Measurements from ENCODE around the gene TMPRSS9.

TMPRSS9 gene

DNA sequence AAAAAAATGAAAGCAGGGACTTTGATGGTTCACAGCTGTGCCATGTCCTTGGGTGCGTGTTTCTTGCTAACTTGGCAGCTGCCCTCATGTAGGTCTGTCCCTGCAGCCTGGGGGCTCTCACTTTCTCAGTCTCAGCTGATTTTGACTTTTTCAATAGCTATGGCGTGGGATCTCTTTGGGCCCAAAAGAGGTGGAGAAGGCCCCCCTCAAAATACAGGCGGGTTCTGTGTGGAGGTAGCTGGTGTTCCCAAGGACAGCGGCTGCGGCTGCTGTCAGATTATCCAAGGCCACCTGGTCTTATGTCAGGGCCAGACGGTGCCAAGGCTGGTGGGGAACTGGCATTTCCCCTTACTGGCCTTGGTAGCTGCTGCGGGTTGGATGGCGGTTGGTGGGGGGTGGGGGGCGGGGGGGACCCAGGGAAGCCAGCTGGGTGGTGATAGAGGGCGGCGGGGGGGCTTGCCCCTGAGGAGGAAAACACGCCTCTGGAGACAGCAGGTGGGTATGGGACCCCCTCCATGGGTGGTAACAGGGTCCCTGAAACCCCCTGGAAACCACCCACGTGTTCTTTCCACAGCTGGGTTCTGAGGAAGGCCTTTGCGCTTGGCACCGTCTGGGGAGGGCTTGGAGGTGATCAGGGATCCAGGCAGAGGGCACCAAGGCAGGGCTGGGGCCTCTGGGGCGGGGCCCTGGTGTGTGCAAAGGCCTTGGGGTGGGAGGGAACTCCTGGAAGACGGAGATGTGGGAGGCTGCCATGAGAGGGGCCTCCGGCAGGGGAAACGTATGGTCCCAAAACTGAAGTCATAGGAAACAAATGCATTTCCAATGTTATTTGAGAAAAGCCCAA, 63.2 kb downstream of the TMPRSS9 start:
- DNase-seq (ENCODE audit: low read depth): no peak

DNA sequence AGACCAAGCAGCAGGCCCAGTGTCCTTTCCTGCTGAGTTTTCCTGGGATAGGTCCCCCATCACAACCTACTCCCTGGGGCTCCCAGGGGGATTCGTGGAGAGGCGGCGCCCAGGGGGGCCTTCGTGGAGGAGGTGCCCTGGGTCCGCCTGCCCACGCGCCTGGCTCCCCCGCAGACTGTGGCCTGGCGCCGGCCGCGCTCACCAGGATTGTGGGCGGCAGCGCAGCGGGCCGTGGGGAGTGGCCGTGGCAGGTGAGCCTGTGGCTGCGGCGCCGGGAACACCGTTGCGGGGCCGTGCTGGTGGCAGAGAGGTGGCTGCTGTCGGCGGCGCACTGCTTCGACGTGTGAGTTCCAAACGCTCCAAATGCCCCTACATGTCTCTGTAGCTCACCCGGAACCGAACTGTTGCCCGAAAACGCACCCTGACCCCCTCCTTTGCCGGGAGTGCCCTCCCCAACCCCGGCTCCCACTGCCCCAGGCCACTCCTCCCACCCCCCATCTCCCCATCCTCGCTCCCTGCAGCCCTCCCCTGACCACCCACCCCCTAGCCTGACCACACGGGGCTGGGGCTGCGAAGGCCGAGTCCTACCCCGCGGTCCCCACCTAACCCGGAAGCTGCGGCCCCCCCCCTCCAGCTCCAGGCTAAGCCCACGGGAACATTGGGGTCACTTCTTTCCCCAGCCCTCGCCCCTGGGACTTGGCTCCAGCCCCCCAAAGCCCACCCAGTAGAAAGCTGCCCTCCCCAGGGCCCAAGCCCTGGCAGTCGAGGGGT, 64.0 kb downstream of the TMPRSS9 start:
- DNase-seq (ENCODE audit: low read depth): no peak

DNA sequence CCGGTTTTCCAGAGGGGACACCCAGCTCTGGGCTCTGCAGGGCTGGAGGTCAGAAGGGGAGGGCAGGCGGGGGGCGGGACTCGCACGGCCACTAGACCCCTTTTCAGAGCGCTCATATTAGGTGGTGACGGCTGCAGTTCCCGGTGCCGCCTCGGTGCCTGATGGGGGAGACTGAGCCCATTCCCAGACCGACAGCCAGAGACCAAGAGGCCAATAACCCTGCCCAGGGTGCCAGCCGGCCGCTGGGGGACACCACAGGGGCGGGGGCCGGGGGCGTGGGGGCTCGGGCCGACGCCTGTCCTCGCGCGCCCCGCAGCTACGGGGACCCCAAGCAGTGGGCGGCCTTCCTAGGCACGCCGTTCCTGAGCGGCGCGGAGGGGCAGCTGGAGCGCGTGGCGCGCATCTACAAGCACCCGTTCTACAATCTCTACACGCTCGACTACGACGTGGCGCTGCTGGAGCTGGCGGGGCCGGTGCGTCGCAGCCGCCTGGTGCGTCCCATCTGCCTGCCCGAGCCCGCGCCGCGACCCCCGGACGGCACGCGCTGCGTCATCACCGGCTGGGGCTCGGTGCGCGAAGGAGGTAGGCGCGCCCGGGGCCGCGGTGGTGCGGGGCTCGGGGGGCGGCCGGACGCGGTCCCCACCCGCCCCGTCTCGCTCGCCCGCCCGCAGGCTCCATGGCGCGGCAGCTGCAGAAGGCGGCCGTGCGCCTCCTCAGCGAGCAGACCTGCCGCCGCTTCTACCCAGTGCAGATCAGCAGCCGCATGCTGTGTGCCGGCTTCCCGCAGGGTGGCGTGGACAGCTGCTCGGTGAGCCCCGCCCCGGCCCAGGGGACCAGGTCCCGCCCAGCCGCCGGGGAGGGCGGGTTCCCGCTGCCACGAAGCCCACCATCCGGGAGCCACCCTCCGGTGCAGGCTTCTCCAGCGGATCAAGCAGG, 64.9 kb downstream of the TMPRSS9 start:
- no peak for DNase-seq (ENCODE audit: low read depth)

DNA sequence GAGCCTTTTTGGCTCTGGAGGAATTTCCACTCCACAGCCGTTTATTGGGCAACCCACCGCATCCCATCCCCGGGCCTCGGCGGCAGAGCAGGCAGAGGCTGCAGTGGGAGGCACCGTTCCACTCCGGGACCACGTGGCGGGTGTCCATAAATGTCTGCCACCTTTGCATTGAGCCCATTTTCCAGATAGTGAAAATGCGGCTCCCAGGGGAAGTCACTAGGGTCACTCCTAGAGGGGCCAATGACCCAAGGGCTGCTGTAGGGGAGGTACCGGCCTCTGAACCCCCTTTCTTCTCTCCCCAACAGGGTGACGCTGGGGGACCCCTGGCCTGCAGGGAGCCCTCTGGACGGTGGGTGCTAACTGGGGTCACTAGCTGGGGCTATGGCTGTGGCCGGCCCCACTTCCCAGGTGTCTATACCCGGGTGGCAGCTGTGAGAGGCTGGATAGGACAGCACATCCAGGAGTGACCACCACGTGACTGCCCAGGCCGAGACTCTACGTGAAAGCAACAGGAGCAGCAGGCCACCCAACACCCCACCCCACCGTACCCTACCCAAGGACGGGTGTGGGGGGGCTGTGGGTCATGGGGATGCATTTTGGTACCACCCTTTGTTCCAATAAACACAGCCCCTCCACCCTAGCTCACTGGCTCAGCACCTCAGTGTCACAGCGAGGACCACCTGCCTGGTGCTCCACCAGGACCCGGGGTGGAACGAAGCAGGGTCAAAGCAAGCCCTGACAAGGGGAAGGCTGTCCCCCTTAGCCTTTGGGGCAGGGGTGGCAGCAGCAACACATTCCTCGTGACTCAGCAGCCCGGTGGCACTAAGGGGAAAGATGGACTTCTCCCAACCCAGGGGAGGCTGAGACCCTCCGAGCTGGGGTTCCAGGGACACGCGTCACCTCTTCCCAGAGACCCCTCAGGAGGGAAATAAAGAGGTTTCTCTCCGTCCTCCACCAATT, 65.8 kb downstream of the TMPRSS9 start:
- DNase-seq (ENCODE audit: low read depth): no peak

DNA sequence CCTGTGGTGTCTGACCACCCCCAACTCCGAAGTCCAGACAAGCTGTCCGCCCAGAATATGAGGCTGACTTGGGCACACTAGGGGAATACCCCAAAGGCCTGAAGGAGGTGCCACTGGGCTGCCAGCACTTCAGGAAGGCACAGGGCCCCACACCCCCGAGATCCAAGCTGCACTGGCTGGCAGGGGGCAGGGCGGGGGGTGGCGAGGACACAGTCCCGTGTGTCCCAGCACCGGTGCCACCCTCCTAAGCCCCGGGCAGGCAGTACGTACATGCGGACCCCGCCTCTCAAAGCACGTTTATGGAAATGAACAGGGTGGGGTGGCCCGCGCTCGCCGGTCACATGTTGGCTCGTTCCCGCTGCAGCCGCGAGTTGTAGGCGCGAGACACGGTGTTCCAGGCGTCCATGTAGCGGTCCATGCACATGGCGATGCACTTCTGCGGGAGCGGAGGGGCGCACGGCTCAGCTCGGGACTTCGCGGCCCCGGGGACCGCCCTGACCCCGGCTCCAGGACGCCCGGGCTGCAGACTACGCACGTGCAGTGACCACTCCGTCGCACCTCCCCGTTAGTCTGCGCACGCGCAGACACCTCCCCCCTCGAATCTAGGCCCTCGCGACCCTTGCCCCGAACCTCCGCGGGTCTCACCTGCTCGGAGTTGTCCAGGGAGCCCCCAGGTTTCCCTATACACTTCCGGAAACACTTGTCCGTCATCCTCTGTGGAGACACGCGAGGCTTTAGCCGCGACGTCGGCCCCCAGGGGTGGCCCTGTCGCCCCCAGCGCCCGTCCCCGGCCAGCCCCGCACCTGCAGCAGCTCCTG, 66.8 kb downstream of the TMPRSS9 start:
- DNase-seq (ENCODE audit: low read depth): peak; percentile 16

DNA sequence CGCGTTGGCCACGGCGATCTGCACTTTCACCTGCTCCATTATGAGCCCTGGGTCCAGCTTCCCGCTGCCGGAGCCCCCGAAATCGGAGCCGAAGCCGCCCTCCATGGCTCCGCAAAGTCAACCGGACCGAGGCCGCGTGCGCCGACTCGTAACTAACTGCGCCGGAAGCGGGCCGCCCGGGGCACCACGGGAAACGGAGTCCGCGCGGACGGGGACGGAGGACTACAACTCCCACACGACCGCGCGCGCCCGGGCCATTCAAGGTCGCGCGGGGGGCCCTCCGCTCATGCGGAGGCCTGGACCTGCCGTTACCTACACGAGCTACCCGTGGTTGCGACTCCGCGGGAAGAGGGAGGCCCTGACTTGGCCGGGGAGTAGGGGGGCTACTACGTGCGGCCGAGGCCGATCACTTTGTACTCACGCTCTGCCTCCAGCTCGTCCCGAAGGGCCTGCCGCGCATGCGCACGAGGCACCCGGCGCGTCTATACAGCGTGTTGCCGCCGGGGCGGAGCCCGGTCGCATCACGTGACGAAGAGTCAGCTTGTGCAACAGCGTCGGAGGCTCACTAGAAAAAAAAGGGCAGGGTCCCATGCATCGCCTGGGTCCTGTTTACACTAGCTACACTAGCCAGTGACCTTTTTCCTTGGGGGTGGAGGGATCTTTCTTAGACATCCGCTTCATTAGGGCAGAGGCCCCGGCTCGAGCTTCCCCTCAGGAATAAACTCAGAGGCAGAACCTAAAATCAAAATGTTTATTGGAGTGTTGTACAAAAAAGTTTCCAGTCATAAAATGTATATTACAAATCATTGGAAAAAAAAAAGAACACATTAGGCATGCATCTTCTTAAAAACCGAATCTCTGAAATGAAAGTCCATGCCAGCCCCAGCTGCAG, 67.6 kb downstream of the TMPRSS9 start, which contains the start of gene TIMM13:
TIMM13 (minus strand) TSS at position 158 of the 892 bp plus-strand sequence; CDS start at position 105, 53 bp downstream.
- peak; percentile 91 for DNase-seq (ENCODE audit: low read depth)

DNA sequence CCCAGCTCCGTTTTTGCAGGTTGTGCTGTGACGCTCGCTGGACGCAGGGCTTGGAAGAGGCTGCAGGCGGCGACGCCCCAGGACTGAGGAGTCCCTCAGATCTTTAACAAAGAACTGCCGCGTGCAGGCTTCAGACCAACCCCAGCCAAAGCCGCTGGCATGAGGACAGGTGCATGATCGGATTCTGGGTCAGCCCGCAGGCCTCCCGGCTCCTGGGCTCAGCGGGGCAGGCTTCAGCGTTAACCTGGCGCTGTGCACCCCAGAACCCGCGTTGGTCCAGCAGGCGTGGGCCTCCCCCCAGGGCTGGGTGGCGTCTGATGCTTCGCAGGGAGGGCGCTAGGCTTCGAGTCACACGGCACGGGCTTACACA, 68.2 kb downstream of the TMPRSS9 start:
- no peak for DNase-seq (ENCODE audit: low read depth)

DNA sequence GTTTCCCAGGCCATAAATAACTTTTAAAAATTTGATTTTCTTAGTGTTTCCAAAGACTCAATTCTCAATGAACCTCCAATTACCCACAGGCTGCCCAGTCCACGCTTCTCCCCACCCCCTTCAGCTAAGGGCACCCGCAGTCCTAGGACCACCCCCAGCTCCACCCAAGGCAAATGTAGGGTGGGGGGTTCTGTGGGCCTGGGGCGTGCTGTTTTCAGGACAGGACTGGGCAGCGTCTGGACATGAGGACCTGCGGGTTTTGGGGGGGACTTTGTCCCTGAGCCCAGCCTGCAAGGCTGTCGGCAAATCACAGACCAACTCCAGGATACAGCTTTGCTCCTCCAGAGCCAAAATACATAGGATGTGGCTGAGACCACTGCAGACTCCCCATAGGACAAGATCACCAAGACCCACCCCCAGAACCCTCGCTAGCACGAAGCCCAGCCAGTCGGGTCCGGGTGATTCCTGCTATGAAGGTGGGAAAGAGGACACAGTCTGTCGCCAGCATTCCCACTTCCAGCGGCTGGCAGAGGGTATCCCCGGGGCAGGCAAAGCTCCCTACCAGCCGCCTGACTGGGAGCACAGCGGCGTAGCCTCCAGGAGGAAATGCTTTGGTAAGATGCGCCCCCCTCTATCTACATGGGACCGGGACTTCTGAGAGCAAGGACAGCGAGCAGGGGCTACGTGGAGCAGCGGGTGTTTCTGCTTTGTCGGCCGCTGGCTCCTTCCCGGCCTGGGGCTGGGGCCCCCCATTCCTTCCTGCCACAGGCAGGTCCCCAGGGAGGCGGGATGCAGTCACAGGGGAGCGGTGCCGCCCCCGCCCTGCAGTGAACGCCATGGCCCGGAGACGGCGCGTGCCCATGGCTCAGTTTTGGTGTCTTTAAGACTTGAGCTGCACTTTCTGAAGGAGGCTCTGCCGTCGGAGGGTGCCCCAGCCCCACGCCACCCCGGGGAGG, 69.0 kb downstream of the TMPRSS9 start:
- no peak for DNase-seq (ENCODE audit: low read depth)

DNA sequence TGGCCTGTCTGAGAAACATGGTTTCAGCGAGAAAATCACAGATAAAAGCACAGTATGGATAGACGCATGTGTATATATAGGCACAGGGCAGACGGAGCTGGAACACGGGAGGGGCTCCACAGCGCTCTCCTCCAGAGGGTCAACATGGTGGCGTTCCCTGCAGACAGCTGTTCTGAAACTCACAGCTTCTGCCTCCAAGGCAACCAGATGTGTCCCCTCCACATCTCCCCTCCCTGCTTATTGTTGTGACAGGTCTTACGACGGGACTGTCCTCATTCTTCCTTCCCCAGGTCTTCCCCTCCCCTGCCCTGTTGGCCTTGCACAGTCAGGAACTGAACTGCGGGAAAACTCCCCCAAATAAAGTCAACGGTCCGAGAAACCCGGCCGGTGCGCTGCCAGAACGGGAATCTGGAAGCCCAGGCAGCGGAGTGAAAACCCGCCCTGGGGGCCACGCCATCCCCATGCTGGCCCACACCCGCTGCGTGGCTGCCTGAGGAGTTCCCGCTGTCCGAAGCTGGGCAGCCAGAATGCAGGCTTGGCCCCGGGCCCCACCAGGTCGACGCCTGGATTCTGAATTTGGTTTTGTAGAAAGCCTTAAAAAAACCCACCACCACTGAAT, 70.0 kb downstream of the TMPRSS9 start:
- no peak for DNase-seq (ENCODE audit: low read depth)

DNA sequence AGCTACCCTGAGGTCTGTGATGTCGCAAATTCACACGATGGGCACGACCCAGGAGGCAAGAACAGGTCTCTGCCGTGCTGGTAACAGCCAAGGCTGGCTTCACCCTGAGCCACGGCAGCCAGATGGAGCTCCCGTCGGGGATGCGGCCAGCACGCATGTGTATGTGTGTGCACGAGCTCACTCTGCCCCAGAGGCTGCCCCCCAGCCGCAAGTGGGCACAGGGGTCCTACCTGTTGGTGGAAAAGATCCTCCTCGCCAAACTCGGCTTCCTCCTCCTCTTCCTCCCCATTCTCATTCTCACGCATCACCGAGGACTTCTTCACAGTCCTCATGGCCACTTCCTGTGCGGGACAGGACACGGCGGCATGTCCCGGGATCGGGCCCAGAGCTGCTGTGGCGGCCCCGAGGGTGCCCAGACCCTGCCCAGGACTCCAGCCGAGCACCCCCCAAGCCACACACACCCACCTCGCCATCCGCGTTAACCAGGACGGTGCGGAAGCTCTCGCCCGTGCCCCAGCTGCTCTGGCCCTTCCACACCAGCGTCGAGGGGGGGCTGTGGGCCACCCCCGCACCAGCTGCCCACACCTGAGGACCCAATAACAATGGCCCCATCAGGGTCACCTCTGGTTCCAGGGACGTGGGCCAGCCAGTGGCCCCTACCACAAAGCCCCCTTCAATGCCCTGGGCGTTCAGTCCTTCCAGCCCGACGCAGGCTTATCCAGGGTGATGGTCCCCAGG, 71.4 kb downstream of the TMPRSS9 start:
- no peak for DNase-seq (ENCODE audit: low read depth)

DNA sequence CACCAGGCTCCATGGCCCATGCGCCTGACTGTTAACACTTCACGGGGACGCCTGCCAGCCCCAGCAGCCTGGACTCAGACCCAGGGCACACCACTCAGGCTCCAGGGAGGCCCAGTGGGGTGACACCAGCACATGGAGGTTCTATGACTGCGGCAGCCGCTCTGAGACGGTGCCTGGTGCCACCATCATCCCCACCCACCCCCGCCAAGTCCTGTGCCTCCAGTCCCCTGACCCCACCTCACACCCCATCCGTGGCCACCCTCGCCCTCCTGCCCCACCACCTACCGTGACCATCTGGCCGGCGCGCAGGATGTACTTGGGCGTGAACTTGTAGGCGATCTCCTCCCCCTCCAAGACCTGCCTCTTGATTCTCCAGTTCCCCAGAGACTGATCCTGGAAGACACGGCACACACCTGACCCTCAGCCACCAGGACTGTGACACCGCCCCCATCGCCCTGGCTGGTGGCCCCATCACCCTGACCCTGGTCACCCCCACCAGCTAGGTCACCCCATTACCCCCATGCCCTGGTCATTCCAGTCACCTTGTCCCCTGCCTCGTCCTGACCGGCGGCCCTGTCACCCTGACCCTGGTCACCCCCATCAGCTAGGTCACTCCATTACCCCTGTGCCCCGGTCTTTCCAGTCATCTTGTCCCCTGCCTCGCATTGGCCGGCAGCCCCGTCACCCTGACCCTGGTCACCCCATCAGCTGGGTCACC, 72.2 kb downstream of the TMPRSS9 start:
- no peak for DNase-seq (ENCODE audit: low read depth)

DNA sequence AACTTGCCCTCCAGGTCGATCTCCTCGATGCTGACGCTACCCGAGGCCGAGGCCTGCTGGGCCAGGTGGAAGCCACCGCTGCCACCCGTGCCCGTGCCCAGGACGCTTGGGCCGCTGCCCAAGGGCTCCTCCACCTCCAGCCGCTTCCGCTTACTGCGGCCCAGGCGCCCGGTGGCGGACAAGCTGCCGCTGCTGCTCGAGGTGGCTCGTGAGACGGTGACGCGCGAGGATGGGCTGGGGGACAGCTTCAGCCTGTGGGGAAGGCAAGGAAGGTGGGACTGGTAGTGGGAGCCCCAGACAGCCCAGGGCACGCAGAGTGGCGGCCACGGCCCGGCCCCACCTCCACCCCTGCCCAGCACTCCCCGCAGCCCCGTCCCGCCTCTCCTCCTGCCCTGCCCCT, 73.8 kb downstream of the TMPRSS9 start:
- DNase-seq (ENCODE audit: low read depth): no peak

DNA sequence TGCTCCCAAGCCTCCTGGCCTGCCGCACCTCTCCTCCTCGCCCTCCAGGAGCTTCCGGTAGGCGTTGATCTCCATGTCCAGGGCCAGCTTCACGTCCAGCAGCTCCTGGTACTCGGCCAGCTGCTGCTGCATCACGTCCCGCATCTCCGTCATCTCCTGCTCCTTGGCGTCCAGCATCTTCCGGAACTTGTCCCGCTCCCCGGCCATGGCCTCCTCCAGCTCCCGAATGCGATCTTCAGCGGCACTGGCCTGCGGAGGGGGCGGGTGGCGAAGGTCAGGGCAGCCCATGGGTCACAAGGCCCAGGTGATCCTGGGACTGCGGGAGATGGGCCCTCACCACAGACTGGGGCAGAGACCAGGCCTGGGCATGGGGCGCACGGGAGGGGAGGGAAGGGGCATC, 74.2 kb downstream of the TMPRSS9 start:
- DNase-seq (ENCODE audit: low read depth): no peak

DNA sequence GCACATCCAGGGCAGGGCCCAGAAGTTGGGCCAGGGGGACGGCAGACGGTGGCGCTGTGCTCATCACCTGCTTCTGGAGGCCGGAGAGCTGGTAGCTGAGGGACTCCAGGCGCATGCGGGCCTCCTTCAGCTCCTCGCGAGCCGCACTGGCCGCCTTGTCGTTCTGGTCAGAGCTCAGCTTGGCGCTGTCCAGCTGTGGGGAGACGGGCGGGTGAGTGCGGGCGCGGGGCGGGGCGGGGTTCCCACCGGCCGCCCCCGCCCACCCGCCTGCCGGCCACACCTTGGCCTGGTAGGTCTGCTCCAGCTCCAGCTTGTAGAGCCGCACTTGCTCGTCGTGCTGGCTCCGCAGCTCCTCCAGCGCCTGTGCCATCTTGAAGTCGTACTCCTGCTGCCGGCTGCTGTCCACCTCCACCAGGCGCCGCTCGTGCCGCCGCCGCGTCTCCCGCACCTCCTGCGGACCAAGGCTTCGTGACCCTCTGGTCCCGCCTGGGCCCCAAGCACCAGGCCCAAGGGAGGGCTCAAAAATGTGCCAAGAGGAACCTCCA, 74.7 kb downstream of the TMPRSS9 start:
- no peak for DNase-seq (ENCODE audit: low read depth)

DNA sequence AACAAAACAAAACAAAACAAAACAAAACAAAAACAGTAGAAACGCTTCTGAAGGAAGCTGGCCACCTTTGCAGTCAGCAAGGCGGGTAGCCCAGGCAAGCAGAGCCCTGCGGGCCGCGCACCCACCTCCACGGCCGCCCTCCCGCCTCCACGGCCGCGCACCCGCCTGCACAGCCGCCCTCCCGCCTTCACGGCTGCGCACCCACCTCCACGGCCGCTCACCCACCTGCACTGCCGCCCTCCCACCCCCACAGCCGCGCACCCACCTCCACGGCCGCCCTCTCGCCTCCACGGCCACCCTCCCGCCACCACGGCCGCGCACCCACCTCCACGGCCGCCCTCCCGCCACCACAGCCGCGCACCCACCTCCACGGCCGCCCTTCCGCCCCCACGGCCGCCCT, 76.3 kb downstream of the TMPRSS9 start:
- DNase-seq (ENCODE audit: low read depth): no peak

DNA sequence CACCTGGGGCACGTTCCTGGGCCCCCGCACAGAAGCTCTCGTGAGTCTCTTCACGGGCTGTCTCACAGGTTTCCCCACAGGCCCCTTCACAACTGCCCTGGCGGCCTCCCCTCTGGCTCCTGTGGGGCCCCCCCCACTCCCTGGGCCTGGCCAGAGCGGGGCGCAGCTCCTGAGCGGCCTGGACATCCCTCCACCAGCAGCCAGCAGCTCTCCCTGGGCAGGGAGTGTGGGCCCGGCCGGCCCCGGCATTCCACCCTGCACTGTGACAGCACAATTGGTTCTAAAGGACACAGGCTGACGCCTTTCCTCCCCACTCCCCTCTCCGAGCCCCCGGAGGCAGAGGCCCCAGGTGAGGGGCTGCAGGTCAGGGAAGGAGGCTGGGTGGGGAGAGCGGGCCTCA, 76.9 kb downstream of the TMPRSS9 start:
- DNase-seq (ENCODE audit: low read depth): no peak

All from T-helper 22 cell (primary cell).